Heart left ventricle (tissue), 16 donors: ENCODE results near the gene SYNE3. TPM values are rescaled to one million over a fixed set of nuclear protein-coding genes. Genes with fewer than 3 reads are reported as not detected.
A peak's percentile ranks its signal among the peaks of the same experiment; 100 is the strongest.

Source experiments
- ATAC-seq, 4 donors: fragments of 200-7000 bp; cut with Tn5 transposase; one replicate each; pipeline ENCODE4 v1.9.1; 2020 to 2022; ENCODE audit warnings: moderate library complexity in 4 of 4, mild to moderate bottlenecking in 3 of 4, moderate number of reproducible peaks in 1 of 4
- DNase-seq, 5 donors: peaks; one replicate each; pipeline ENCODE4 v3.0.0-alpha.2; 2020
- H3K27ac ChIP-seq, 12 donors: fragments of 200-600 bp; sonication (generic) in 4 of 12; one replicate each; pipeline versions ENCODE4 v1.5.0 to v1.8.0; 2016 to 2022; ENCODE audit warnings: mild to moderate bottlenecking in 2 of 12
- H3K27me3 ChIP-seq, 9 donors: fragments of 200-600 bp; sonication (generic) in 2 of 9; one replicate each; pipeline versions ENCODE4 v1.5.1 to v1.8.0; 2016 to 2022; ENCODE audit warnings: mild to moderate bottlenecking in 3 of 9
- H3K36me3 ChIP-seq, 9 donors: fragments of 200-600 bp; sonication (generic) in 2 of 9; one replicate each; pipeline versions ENCODE4 v1.5.0 to v1.8.0; 2018 to 2022; ENCODE audit warnings: mild to moderate bottlenecking in 2 of 9
- H3K4me1 ChIP-seq, 12 donors: fragments of 200-600 bp; sonication (generic) in 4 of 12; one replicate each; pipeline versions ENCODE4 v1.5.0 to v1.8.0; 2016 to 2022; ENCODE audit warnings: mild to moderate bottlenecking in 3 of 12
- H3K4me3 ChIP-seq, 12 donors: fragments of 200-600 bp; sonication (generic) in 4 of 12; one replicate each; pipeline versions ENCODE4 v1.5.0 to v1.8.0; 2017 to 2022; ENCODE audit warnings: mild to moderate bottlenecking in 9 of 12, moderate library complexity in 4 of 12
- H3K9me3 ChIP-seq, 12 donors: fragments of 200-600 bp; sonication (generic) in 4 of 12; one replicate each; pipeline versions ENCODE4 v1.5.0 to v1.8.0; 2016 to 2022; ENCODE audit warnings: mild to moderate bottlenecking in 1 of 12
- POLR2A ChIP-seq, 2 donors: fragments of 450-650 bp; IDR thresholded peaks; one replicate each; pipeline ENCODE4 v1.6.1; 2017; ENCODE audit warnings: antibody characterized with exemption in 2 of 2, mild to moderate bottlenecking in 2 of 2, moderate library complexity in 2 of 2
- WGBS, 4 donors: extraction: QIAGEN DNeasy Blood & Tissue Kit in 2 of 4; methylation state at CpG; one replicate each; pipeline versions ENCODE4 v1.1.5 to v1.1.7; 2013 to 2018; 5-methylcytosine and 5-hydroxymethylcytosine counted together
- intact Hi-C, 10 donors: fragments of 100-400 bp; cut with DNase I; formaldehyde crosslinking; loops; one replicate each; pipeline versions ENCODE4 v1.11.1 to v1.14.2; 2022
- polyA plus RNA-seq, 2 donors: library from polyadenylated mRNA; stranded (reverse); fragments of 200-250 nt; gene quantifications; one replicate each; pipeline ENCODE4 v1.2.3, GENCODE V29; 2013
- total RNA-seq, 9 donors: library from RNA; depleted of rRNA in 2 of 9; stranded (reverse); fragments of >200 nt in 2 of 9; fragmentation: NEBNext Ultra II Directional in 3 of 9; extraction: Animal tissue kit (Norgen Biotek cat#: 25700) in 3 of 9; gene quantifications; one replicate each; pipeline versions ENCODE4 v1.1.0 to v1.2.4, GENCODE V29; 2016 to 2023
- TF ChIP-seq, protein P1 (sequence below), 12 donors: fragments of 200-600 bp; sonication (generic) in 4 of 12; IDR thresholded peaks; one replicate each; pipeline versions ENCODE4 v1.5.0 to v1.8.0; 2018 to 2022; ENCODE audit warnings: antibody characterized with exemption in 12 of 12, mild to moderate bottlenecking in 5 of 12
- donor health status: ischemic (EF 13 %, LVEDD 7.1; RV severe dilation, severe dysfunction).
- donor health status: healthy with polysubstance abuse.
- donor health status: DM: no; HTN: yes; CAD: no.
- donor health status: DM: no; HTN: no; CAD: no.
- donor health status: ischemic (EF 25% LVEDD 6.9; RV normal size, moderate dysfunction).
- donor health status: ischemic (EF 25% LVEDD 5.7; RV mildly dilated, moderate dysfunction).
- donor health status: healthy.
- donor health status: DM: yes; HTN: yes; CAD: no.
- donor health status: ischemic (EF 35%, LVEDD 5.7; RV mildly dilated, moderate dysfunction).
- donor health status: nonischemic (EF 11% LVEDD 7.7; RV severe dilation, severe dysfunction).
- donor health status: DM: yes; HTN: yes; CAD: no.
- donor health status: PGD.
- donor health status: ischemic (EF 29% LVEDD 5.4; RV normal size, mild dysfunction).
- donor health status: nonischemic (EF 23%, LVEDD 6.1; RV moderate dilation, normal function).

The SYNE3 gene
- total and polyA plus RNA-seq, 11 donors, result 3.1 to 16.9 (median 8.0) TPM

DNA sequence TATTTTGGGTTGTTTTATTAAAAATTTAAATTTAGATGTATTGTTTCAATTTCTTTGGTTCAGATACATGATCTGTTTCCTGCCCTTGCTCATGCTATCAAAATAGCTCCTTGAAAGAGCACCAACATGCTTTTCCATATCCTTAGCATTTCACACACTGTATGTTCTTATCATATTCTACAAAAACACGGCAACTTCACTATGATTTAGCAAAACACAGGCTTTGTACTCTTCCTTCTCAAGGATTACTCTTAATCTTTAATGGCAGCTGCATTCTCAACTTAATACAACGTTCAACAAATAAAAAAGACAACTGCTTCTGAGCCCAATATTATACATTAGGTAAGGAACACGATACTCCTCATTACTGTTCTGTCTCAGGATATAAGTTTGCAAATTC, 15.5 kb upstream of the SYNE3 start:
- TF ChIP-seq POLR2A (IDR thresholded peaks at IDR 0.05), result no peak
- TF ChIP-seq, protein P1, sequence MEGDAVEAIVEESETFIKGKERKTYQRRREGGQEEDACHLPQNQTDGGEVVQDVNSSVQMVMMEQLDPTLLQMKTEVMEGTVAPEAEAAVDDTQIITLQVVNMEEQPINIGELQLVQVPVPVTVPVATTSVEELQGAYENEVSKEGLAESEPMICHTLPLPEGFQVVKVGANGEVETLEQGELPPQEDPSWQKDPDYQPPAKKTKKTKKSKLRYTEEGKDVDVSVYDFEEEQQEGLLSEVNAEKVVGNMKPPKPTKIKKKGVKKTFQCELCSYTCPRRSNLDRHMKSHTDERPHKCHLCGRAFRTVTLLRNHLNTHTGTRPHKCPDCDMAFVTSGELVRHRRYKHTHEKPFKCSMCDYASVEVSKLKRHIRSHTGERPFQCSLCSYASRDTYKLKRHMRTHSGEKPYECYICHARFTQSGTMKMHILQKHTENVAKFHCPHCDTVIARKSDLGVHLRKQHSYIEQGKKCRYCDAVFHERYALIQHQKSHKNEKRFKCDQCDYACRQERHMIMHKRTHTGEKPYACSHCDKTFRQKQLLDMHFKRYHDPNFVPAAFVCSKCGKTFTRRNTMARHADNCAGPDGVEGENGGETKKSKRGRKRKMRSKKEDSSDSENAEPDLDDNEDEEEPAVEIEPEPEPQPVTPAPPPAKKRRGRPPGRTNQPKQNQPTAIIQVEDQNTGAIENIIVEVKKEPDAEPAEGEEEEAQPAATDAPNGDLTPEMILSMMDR (IDR thresholded peaks at IDR 0.05), result no peak
- peaks cover 0 to 10% (median 0%) of the 10 kb centered on the region in 9 donors for H3K36me3 ChIP-seq
- intact Hi-C loops, result loop anchor here in 3 of 10 donors (5.0 to 10.0 kb wide), 3 partner anchors 833 to 1420 kb away; partner anchors contain the start of genes ATG2B (in 2 of the 3), GSKIP (in 2 of the 3), AK7 (in 1 of the 3) and IFI27 (in 1 of the 3)
- WGBS, 4 donors, result 50 to 70% (median 53%) methylated on average over 3 of the region's 3 CpGs
- no peak overlapping the region for H3K4me3 ChIP-seq
- H3K27ac ChIP-seq, result peak overlapping the region in 1 of 12 donors; percentile 33
- ATAC-seq (no peak), DNase-seq (no peak)
- H3K9me3 ChIP-seq, result no peaks in the 10 kb centered on the region
- H3K4me1 ChIP-seq, result peaks cover 8 to 64% (median 55%) of the 10 kb centered on the region in 12 donors
- H3K27me3 ChIP-seq, result no peaks in the 10 kb centered on the region

GRCh38 chr14:95531473-95531872, 15.0 kb upstream of the SYNE3 start:
- intact Hi-C loops, result loop anchor here in 3 of 10 donors (5.0 to 10.0 kb wide), 3 partner anchors 833 to 1419 kb away; partner anchors contain the start of genes ATG2B (in 2 of the 3), GSKIP (in 2 of the 3), AK7 (in 1 of the 3) and IFI27 (in 1 of the 3)
- DNase-seq (no peak), ATAC-seq (no peak)
- TF ChIP-seq POLR2A (IDR thresholded peaks at IDR 0.05), result no peak
- TF ChIP-seq, protein P1 (IDR thresholded peaks at IDR 0.05), result no peak
- Histone ChIP-seq H3K9me3 (no peaks in the 10 kb centered on the region), H3K27ac (peak overlapping the region in 2 of 12 donors; percentile 11 to 33), H3K4me3 (no peak overlapping the region), H3K4me1 (peaks cover 8 to 63% (median 52%) of the 10 kb centered on the region in 12 donors), H3K36me3 (peaks cover 0 to 10% (median 0%) of the 10 kb centered on the region in 9 donors), H3K27me3 (no peaks in the 10 kb centered on the region)
- 37 to 50% (median 47%) methylated on average over 3 of the region's 3 CpGs for WGBS, 4 donors

DNA sequence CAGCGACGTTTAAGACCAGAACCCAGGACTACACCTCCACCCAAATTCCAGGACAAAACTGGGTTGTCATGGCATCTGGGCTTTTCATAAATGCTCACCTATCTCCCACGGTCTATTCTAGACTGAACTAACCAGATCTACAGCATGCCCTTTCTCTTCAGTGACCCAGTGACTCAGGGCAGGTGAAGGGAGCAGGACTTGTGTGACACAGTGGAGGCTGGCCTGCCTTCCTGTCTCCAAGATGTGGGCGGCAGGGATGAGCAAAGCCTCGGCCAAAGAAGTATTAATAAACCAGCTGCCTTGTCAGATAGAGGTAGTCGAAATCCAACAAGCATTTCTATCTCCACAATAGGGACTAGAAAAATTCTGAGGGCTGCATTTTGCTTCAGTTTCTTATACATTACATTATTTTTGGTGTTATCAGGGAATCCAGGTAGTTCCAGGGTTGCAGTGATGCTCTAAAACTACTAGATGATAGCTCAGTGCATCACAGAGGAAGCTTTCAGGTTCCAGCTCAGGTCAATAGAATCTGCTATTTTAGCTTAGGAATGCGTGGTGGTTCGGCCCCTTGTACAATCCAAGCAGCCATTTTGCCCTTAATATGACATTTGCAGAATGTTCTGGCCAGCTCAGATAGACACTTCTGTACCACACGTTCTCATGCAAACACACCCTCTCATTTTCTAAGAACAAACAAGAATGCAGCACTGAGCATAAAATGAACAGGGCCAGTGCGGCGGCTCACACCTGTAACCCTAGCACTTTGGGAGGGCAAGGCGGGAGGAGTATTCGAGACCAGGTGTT, 14.2 kb upstream of the SYNE3 start:
- Histone ChIP-seq H3K9me3 (no peaks in the 10 kb centered on the region), H3K27me3 (no peaks in the 10 kb centered on the region), H3K4me1 (peaks cover 8 to 61% (median 46%) of the 10 kb centered on the region in 12 donors), H3K27ac (peak overlapping the region in 2 of 12 donors; percentile 11 to 13), H3K4me3 (no peak overlapping the region), H3K36me3 (peaks cover 0 to 10% (median 0%) of the 10 kb centered on the region in 9 donors)
- intact Hi-C loops, result loop anchor here in 3 of 10 donors (5.0 to 10.0 kb wide), 3 partner anchors 834 to 1418 kb away; partner anchors contain the start of genes ATG2B (in 2 of the 3), GSKIP (in 2 of the 3), AK7 (in 1 of the 3) and IFI27 (in 1 of the 3)
- TF ChIP-seq, protein P1 (IDR thresholded peaks at IDR 0.05), result no peak
- TF ChIP-seq POLR2A (IDR thresholded peaks at IDR 0.05), result no peak
- no peak for DNase-seq
- ATAC-seq, result no peak
- 66 to 74% (median 69%) methylated on average over 13 of the region's 13 CpGs for WGBS, 4 donors

DNA sequence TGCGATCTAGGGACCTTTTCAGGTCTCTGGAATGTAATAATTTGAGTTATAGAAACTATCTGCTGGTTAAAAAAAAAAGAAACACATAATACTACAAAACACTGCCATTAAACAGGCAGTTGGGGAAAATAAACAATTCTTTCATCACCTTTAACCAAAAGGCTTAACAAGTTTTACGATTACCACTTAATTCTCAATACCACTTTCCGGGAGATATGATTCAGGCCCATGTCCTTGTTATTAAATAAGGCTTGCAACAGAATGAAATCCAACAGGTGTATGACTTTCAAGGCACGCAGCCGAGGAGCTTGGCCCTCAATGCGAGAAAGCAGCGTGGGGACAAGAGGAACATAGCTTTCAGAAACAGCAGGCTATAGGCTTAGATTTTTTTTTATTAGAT, 12.8 kb upstream of the SYNE3 start:
- no peak overlapping the region for H3K27ac ChIP-seq
- DNase-seq, result no peak

More for the DNA sequence above, 12.8 kb upstream of the SYNE3 start:
- no peak for ATAC-seq
- Histone ChIP-seq H3K4me1 (peaks cover 8 to 68% (median 48%) of the 10 kb centered on the region in 12 donors), H3K4me3 (no peak overlapping the region), H3K27me3 (no peaks in the 10 kb centered on the region), H3K36me3 (peaks cover 0 to 10% (median 0%) of the 10 kb centered on the region in 9 donors), H3K9me3 (no peaks in the 10 kb centered on the region)
- TF ChIP-seq, protein P1 (IDR thresholded peaks at IDR 0.05), result no peak
- no peak for TF ChIP-seq POLR2A (IDR thresholded peaks at IDR 0.05)
- intact Hi-C loops, result no loop called here
- WGBS, 4 donors, result 90 to 96% (median 93%) methylated on average over 7 of the region's 7 CpGs
